K562 (cell line): Measurements from ENCODE around the gene E2F7. TPM values are rescaled to one million over a fixed set of nuclear protein-coding genes. Genes with fewer than 3 reads are reported as not detected.
A peak's percentile ranks its signal among the peaks of the same experiment; 100 is the strongest.

ENCODE experiments used
- ATAC-seq: fragments of 200-7000 bp; cut with Tn5 transposase; 3 replicates; pipeline ENCODE4 v1.9.1; 2020; ENCODE audit warnings: moderate library complexity
- Bru-seq: library from RNA; stranded (reverse); fragments of 400-500 nt; gene quantifications from one replicate; lab custom pipeline; 2021; lab: Mats Ljungman, UMichigan
- BruChase-seq, 2 experiments: library from RNA; stranded (reverse); fragments of 400-500 nt; gene quantifications; one replicate each; lab custom pipeline; 2021; lab: Mats Ljungman, UMichigan
- BruUV-seq: library from RNA; stranded (reverse); fragments of 400-500 nt; replicated peaks from 2 replicates; lab custom pipeline; 2021; lab: Mats Ljungman, UMichigan
- CTCF ChIA-PET: fragments of 300-600 bp; formaldehyde crosslinking; extraction: SDS; loops from one replicate; lab custom pipeline; 2021; ENCODE audit warnings: low intra/inter-chr PET ratio; lab: Yijun Ruan, JAX
- POLR2A ChIA-PET: fragments of 300-600, 350-650 bp; sonication (Branson Sonifier 250); formaldehyde crosslinking; extraction: SDS; loops from one replicate; lab custom pipeline; 2021; ENCODE audit warnings: antibody characterized with exemption, inconsistent platforms; lab: Yijun Ruan, JAX
- DNase-seq, 4 experiments: peaks; one replicate each; pipeline versions ENCODE4 v3.0.0 to v3.0.0-alpha.2; 2011 to 2018; ENCODE audit warnings: low spot score in 3 of 4, mixed read lengths in 3 of 4; ENCODE audit errors: extremely low read depth in 1 of 4
- FAIRE-seq: peaks from 2 replicates; lab custom pipeline; 2011; peaks lifted over from hg19 to GRCh38; lab: Jason Lieb, UNC
- H2AFZ ChIP-seq: 2 replicates; pipeline ENCODE4 v1.6.0; 2011; ENCODE audit warnings: low read depth, low read length, control low read depth, inconsistent platforms
- H3K27ac ChIP-seq: fragments of 200-600 bp; 3 replicates; pipeline ENCODE4 v1.8.0; 2011; ENCODE audit warnings: low read depth, mild to moderate bottlenecking, control low read depth, inconsistent platforms, low read length, moderate library complexity, mixed read lengths; ENCODE audit errors: extremely low read depth
- H3K27me3 ChIP-seq, 2 experiments: fragments of 300-600 bp in 1 of 2; 2 replicates in 1 of 2; 3 replicates in 1 of 2; pipeline versions ENCODE4 v1.6.0 to v1.8.0; 2011; ENCODE audit warnings: inconsistent platforms in 2 of 2, low read length in 2 of 2, mild to moderate bottlenecking in 1 of 2, mixed read lengths in 1 of 2, moderate library complexity in 1 of 2; ENCODE audit not compliant: control insufficient read depth in 2 of 2, insufficient read depth in 2 of 2
- H3K36me3 ChIP-seq: fragments of 300-600 bp; 3 replicates; pipeline ENCODE4 v1.8.0; 2011; ENCODE audit warnings: mild to moderate bottlenecking, low read length, inconsistent platforms; ENCODE audit not compliant: control insufficient read depth, insufficient read depth
- H3K4me1 ChIP-seq, 2 experiments: fragments of 200-600 bp in 1 of 2; replicated peaks in 1 of 2; 2 replicates in 1 of 2; 3 replicates in 1 of 2; pipeline versions ENCODE4 v1.5.1 to v1.8.0; 2011; ENCODE audit warnings: inconsistent platforms in 2 of 2, low read length in 2 of 2, mild to moderate bottlenecking in 1 of 2, mixed read lengths in 1 of 2, moderate library complexity in 1 of 2; ENCODE audit not compliant: control insufficient read depth in 2 of 2, insufficient read depth in 2 of 2
- H3K4me2 ChIP-seq: 2 replicates; pipeline ENCODE4 v1.6.1; 2011; ENCODE audit warnings: low read length, control low read depth, inconsistent platforms, mixed read lengths; ENCODE audit not compliant: insufficient read depth
- H3K4me3 ChIP-seq: fragments of 200-600 bp; sonication (generic), shearing (Covaris generic); 2 replicates; pipeline ENCODE4 v1.5.1; 2016; ENCODE audit warnings: control low read depth, inconsistent platforms
- H3K79me2 ChIP-seq: fragments of 200-600 bp; 3 replicates; pipeline ENCODE4 v1.8.0; 2011; ENCODE audit warnings: low read length, inconsistent platforms; ENCODE audit not compliant: control insufficient read depth, insufficient read depth
- H3K9ac ChIP-seq, 2 experiments: 2 replicates each; pipeline versions ENCODE4 v1.6.0 to v1.6.1; 2011; ENCODE audit warnings: low read depth in 2 of 2, low read length in 2 of 2, control low read depth in 1 of 2, inconsistent platforms in 1 of 2, mild to moderate bottlenecking in 1 of 2, mixed read lengths in 1 of 2; ENCODE audit not compliant: insufficient read depth in 1 of 2
- H3K9me1 ChIP-seq: one replicate; pipeline ENCODE4 v1.6.0; 2011; ENCODE audit warnings: inconsistent platforms, mild to moderate bottlenecking, low read length, moderate library complexity; ENCODE audit not compliant: control insufficient read depth, insufficient read depth
- H3K9me3 ChIP-seq: replicated peaks from 2 replicates; pipeline ENCODE4 v1.5.1; 2011; ENCODE audit warnings: low read depth, low read length, inconsistent platforms; ENCODE audit not compliant: control insufficient read depth, insufficient read depth
- H4K20me1 ChIP-seq: replicated peaks from 2 replicates; pipeline ENCODE4 v1.6.1; 2011; ENCODE audit warnings: low read length, inconsistent platforms, mixed read lengths; ENCODE audit not compliant: control insufficient read depth, insufficient read depth
- CBFA2T3 ChIP-seq: fragments of 450-650 bp; IDR thresholded peaks from 2 replicates; pipeline ENCODE4 v1.6.1; 2017
- POLR2B ChIP-seq: fragments of 450-650 bp; IDR thresholded peaks from 2 replicates; pipeline ENCODE4 v1.6.1; 2018; ENCODE audit warnings: low read depth; ENCODE audit not compliant: partially characterized antibody
- SMARCA4 ChIP-seq: fragments of 450-650 bp; IDR thresholded peaks from 2 replicates; pipeline ENCODE4 v1.6.1; 2016
- TAF7 ChIP-seq: fragments of 450-650 bp; IDR thresholded peaks from 2 replicates; pipeline ENCODE4 v1.6.1; 2016; ENCODE audit warnings: missing genetic modification characterization, missing compliant biosample characterization
- TEAD4 ChIP-seq, 2 experiments: sonication (generic) in 1 of 2; formaldehyde crosslinking in 1 of 2; IDR thresholded peaks; 2 replicates each; pipeline versions ENCODE4 v1.6.1 to v1.8.0; 2012 to 2022; ENCODE audit warnings: borderline replicate concordance in 1 of 2, inconsistent platforms in 1 of 2, low read length in 1 of 2, mild to moderate bottlenecking in 1 of 2, missing genetic modification reagents in 1 of 2
- ZNF586 ChIP-seq: fragments of 450-650 bp; formaldehyde crosslinking; conservative IDR thresholded peaks from 2 replicates; pipeline ENCODE4 v1.4.0; 2020; ENCODE audit warnings: mild to moderate bottlenecking, moderate library complexity
- ZNF764 ChIP-seq: fragments of 250-450 bp; sonication (Bioruptor Pico); IDR thresholded peaks from 2 replicates; pipeline ENCODE4 v1.4.0; 2020; ENCODE audit warnings: low read depth, mild to moderate bottlenecking, moderate library complexity
- WGBS: fragments of 100-300 bp; shearing (Covaris generic); methylation state at CpG from one replicate; pipeline ENCODE4 v1.1.6; 2016; ENCODE audit warnings: low coverage, mixed read lengths; ENCODE audit not compliant: insufficient coverage; ENCODE audit errors: missing lambda C conversion rate; 5-methylcytosine and 5-hydroxymethylcytosine counted together
- in situ Hi-C: fragments of 300-500 bp; cut with MboI; formaldehyde crosslinking; loops from 4 replicates; pipeline ENCODE4 v1.15.0; 2018; ENCODE audit warnings: inconsistent platforms, mixed read lengths
- intact Hi-C: fragments of 100-400 bp; cut with micrococcal nuclease; formaldehyde crosslinking; loops from 2 replicates; pipeline ENCODE4 v1.14.2; 2022
- long read RNA-seq, 3 experiments: library from polyadenylated mRNA in 2 of 3; library from RNA in 1 of 3; unstranded in 2 of 3; stranded (forward) in 1 of 3; transcript quantifications; one replicate each; pipeline ENCODE4 v2.0.0, GENCODE V29; 2019 to 2022
- polyA minus RNA-seq, 3 experiments: library from RNA; depleted of rRNA, polyadenylated mRNA; stranded (reverse); fragments of >200 nt; gene quantifications; 2 replicates each; pipeline ENCODE4 v1.2.3, GENCODE V29; 2011
- polyA plus RNA-seq, 8 experiments: library from polyadenylated mRNA; depleted of rRNA in 4 of 8; stranded (reverse) in 5 of 8; unstranded in 3 of 8; fragments of >200 nt; fragmentation: Nextera tagmentation in 2 of 8; fragmentation: Illumina TruSeq in 1 of 8; extraction: Ambion mirVana in 2 of 8; extraction: Trizol in 1 of 8; gene quantifications; 2 replicates each; pipeline versions ENCODE4 v1.2.1 to v1.2.3, GENCODE V29; 2011 to 2014; ENCODE audit warnings: inconsistent platforms in 1 of 8, missing spikeins in 1 of 8
- total RNA-seq, 7 experiments: library from RNA; depleted of rRNA in 6 of 7; stranded (reverse); fragments of >200 nt in 6 of 7; fragmentation: Illumina TruSeq in 2 of 7; extraction: Trizol in 2 of 7; gene quantifications; 2 replicates each; pipeline versions ENCODE4 v1.2.1 to v1.2.3, GENCODE V29; 2011 to 2021; ENCODE audit warnings: low replicate concordance in 1 of 7

Gene E2F7
- total RNA-seq (2011; cell fraction: chromatin; rRNA removed; ENCODE audit: low replicate concordance), result 20.8 and 46.3 TPM in 2 replicates
- total RNA-seq (2011; cell fraction: nucleolus; rRNA removed), result 6.0 and 10.8 TPM in 2 replicates
- total RNA-seq (2011; cell fraction: nucleoplasm; rRNA removed), result 16.0 and 16.2 TPM in 2 replicates
- total RNA-seq (2014; rRNA removed) (4.5 and 7.0 TPM in 2 replicates), total RNA-seq (2014; rRNA removed; fragmentation: Illumina TruSeq; extraction: Trizol) (9.4 and 10.5 TPM in 2 replicates), total RNA-seq (2015; rRNA removed; fragmentation: Illumina TruSeq; extraction: Trizol) (8.8 and 9.0 TPM in 2 replicates), total RNA-seq (2021) (13.0 and 13.5 TPM in 2 replicates), polyA plus RNA-seq (2011; rRNA removed) (6.8 and 8.1 TPM in 2 replicates), polyA plus RNA-seq (2014; fragmentation: Illumina TruSeq; extraction: Trizol) (12.8 and 13.6 TPM in 2 replicates), polyA plus RNA-seq (2014; fragmentation: Nextera tagmentation; extraction: Ambion mirVana) (1 to 10 TPM; 3.4 to 3.5 TPM), polyA plus RNA-seq (2014; rRNA removed) (7.3 and 9.9 TPM in 2 replicates), polyA minus RNA-seq (2011; rRNA and poly(A)+ RNA removed) (10.0 TPM in 2 replicates), Bru-seq, nascent RNA (percentile 83 among the genes with signal in this experiment), BruChase-seq, experiment 1, labeled RNA remaining after a 2-hour chase (percentile 77 among the genes with signal in this experiment), BruChase-seq, experiment 2, labeled RNA remaining after a 6-hour chase (percentile 78 among the genes with signal in this experiment)
- polyA plus RNA-seq (2011; cell fraction: cytosol; rRNA removed), result 4.7 and 5.2 TPM in 2 replicates
- 10.9 and 13.7 TPM in 2 replicates for polyA plus RNA-seq (2011; cell fraction: nucleus; rRNA removed)
- polyA plus RNA-seq (2012), result 6.1 and 6.9 TPM in 2 replicates
- polyA minus RNA-seq (2011; cell fraction: cytosol; rRNA and poly(A)+ RNA removed), result 7.6 and 8.6 TPM in 2 replicates
- polyA minus RNA-seq (2011; cell fraction: nucleus; rRNA and poly(A)+ RNA removed), result 15.6 and 22.0 TPM in 2 replicates
- long read RNA-seq, experiment 1, full-length matches to known transcripts, result 1 of 48 reads
- long read RNA-seq, experiment 1, partial matches to known transcripts, result 44 of 48 reads
- long read RNA-seq, experiment 1, other reads (novel, unspliced or antisense), result 3 of 48 reads
- long read RNA-seq, experiment 2, full-length matches to known transcripts, result 2 of 7 reads
- long read RNA-seq, experiment 2, partial matches to known transcripts, result 0 of 7 reads
- long read RNA-seq, experiment 2, other reads (novel, unspliced or antisense), result 5 of 7 reads
- long read RNA-seq, experiment 3, partial matches to known transcripts, result 0 of 1 reads
- long read RNA-seq, experiment 3, other reads (novel, unspliced or antisense), result 1 of 1 reads

GRCh38 chr12:77065361-77066204 is at the start of gene E2F7:
E2F7 (minus strand) TSS chr12:77065569; CDS start chr12:77064635, 934 bp downstream.
- Histone ChIP-seq H3K4me1 (peaks cover 5 to 6% of the 10 kb centered on the region in 2 experiments; a peak in 4 of 5 replicates), H3K27ac (peak within 1 kb of the TSS; percentile 78), H3K4me3 (peak within 1 kb of the TSS; percentile 89), H3K9me1 (no peaks in the 10 kb centered on the region), H3K4me2 (peak within 1 kb of the TSS; percentile 87), H3K27me3 (no peaks in the 10 kb centered on the region), H3K9me3 (no peaks in the 10 kb centered on the region), H2AFZ (peak within 1 kb of the TSS; percentile 90), H4K20me1 (no peaks in the 10 kb centered on the region), H3K79me2 (peaks cover 18% of the 10 kb centered on the region; the same call in 2 of the 3 replicates), H3K36me3 (peaks cover 29% of the 10 kb centered on the region), H3K9ac (peak within 1 kb of the TSS; percentile 86 to 98)
- in situ Hi-C loops (no loop called here), intact Hi-C loops (no loop called here)
- ATAC-seq (peak; percentile 97), FAIRE-seq (peak; percentile 81), DNase-seq (peak; percentile 96 to 100 (median 99))
- POLR2A ChIA-PET, result no interaction called here
- BruUV-seq, result TSS peak; percentile 75
- WGBS, result under 1% methylated on average over 51 of the region's 87 CpGs
- CTCF ChIA-PET, result no interaction called here
- TF ChIP-seq SMARCA4 (no peak), TAF7 (tag) (no peak), TEAD4 (IDR thresholded peaks at IDR 0.05; ENCODE audit: low read length) (no peak), TEAD4 (CRISPR knock-in tag; IDR thresholded peaks at IDR 0.05; ENCODE audit: borderline replicate concordance) (no peak), ZNF586 (CRISPR knock-in tag) (no peak), ZNF764 (no peak), POLR2B (peak; percentile 56), CBFA2T3 (no peak)
